Measurements from ENCODE around the gene PCCB. TPM values are rescaled to one million over a fixed set of nuclear protein-coding genes. Genes with fewer than 3 reads are reported as not detected.

PCCB gene
- polyA plus RNA-seq, 1 donor from 2014 or later, result 18.3 TPM

DNA sequence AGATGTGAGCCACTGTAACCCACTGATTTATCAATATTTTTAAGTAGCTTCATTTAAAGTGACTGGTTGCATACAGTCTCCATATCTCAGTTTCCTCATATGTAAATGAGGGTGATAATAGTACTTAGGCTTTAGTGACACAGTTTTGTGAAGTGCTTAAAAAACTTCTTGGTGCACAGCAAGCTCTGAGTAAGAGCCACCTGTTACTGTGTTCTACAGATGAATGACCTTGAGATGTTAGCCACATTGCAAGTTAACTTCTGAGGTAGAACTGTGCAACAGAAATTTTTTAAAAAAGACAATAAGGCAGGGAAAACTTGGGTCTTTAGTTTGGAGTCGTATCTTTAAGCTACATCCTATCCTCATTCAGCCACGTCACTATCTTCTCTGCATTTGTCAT lies 43.1 kb downstream of the PCCB start:
- Histone ChIP-seq H3K9me3 (ENCODE audit: low read length) (no peaks in the 10 kb centered on the region), H3K27me3 (ENCODE audit: insufficient read depth, low read depth, low read length) (no peaks in the 10 kb centered on the region), H3K79me2 (replicated peaks; ENCODE audit: insufficient read depth, low read length) (no peaks in the 10 kb centered on the region), H3F3A (ENCODE audit: insufficient read depth, low read length, poor library complexity, severe bottlenecking) (no peaks in the 10 kb centered on the region), H3K27ac (ENCODE audit: low read length) (no peak overlapping the region), H3K9ac (ENCODE audit: low read length) (no peak overlapping the region), H4K20me1 (ENCODE audit: insufficient read depth) (no peaks in the 10 kb centered on the region), H2AFZ (ENCODE audit: low read depth, low read length) (no peak overlapping the region), H3K36me3 (ENCODE audit: insufficient read depth, low read length) (peaks cover 3% of the 10 kb centered on the region), H3K4me3 (ENCODE audit: low read length) (no peak overlapping the region), H3K9me2 (ENCODE audit: insufficient read depth, low read length) (no peaks in the 10 kb centered on the region), H3K4me2 (ENCODE audit: low read length) (no peak overlapping the region)
- TF ChIP-seq RAD21 (conservative IDR thresholded peaks at IDR 0.05) (no peak), EP300 (conservative IDR thresholded peaks at IDR 0.05; ENCODE audit: poor library complexity, severe bottlenecking) (no peak), SMC3 (conservative IDR thresholded peaks at IDR 0.05; ENCODE audit: poor library complexity) (no peak), MXI1 (conservative IDR thresholded peaks at IDR 0.05; ENCODE audit: poor library complexity, severe bottlenecking) (no peak), TAF1 (IDR thresholded peaks at IDR 0.05; ENCODE audit: low read depth) (no peak), POLR2AphosphoS5 (IDR thresholded peaks at IDR 0.05) (no peak), EZH2 (IDR thresholded peaks at IDR 0.05; ENCODE audit: borderline replicate concordance, insufficient read depth, low read length, poor library complexity, severe bottlenecking) (no peak)
- TF ChIP-seq, protein P1, sequence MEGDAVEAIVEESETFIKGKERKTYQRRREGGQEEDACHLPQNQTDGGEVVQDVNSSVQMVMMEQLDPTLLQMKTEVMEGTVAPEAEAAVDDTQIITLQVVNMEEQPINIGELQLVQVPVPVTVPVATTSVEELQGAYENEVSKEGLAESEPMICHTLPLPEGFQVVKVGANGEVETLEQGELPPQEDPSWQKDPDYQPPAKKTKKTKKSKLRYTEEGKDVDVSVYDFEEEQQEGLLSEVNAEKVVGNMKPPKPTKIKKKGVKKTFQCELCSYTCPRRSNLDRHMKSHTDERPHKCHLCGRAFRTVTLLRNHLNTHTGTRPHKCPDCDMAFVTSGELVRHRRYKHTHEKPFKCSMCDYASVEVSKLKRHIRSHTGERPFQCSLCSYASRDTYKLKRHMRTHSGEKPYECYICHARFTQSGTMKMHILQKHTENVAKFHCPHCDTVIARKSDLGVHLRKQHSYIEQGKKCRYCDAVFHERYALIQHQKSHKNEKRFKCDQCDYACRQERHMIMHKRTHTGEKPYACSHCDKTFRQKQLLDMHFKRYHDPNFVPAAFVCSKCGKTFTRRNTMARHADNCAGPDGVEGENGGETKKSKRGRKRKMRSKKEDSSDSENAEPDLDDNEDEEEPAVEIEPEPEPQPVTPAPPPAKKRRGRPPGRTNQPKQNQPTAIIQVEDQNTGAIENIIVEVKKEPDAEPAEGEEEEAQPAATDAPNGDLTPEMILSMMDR (IDR thresholded peaks at IDR 0.05; ENCODE audit: poor library complexity, severe bottlenecking), result no peak
- TF ChIP-seq, protein P2, sequence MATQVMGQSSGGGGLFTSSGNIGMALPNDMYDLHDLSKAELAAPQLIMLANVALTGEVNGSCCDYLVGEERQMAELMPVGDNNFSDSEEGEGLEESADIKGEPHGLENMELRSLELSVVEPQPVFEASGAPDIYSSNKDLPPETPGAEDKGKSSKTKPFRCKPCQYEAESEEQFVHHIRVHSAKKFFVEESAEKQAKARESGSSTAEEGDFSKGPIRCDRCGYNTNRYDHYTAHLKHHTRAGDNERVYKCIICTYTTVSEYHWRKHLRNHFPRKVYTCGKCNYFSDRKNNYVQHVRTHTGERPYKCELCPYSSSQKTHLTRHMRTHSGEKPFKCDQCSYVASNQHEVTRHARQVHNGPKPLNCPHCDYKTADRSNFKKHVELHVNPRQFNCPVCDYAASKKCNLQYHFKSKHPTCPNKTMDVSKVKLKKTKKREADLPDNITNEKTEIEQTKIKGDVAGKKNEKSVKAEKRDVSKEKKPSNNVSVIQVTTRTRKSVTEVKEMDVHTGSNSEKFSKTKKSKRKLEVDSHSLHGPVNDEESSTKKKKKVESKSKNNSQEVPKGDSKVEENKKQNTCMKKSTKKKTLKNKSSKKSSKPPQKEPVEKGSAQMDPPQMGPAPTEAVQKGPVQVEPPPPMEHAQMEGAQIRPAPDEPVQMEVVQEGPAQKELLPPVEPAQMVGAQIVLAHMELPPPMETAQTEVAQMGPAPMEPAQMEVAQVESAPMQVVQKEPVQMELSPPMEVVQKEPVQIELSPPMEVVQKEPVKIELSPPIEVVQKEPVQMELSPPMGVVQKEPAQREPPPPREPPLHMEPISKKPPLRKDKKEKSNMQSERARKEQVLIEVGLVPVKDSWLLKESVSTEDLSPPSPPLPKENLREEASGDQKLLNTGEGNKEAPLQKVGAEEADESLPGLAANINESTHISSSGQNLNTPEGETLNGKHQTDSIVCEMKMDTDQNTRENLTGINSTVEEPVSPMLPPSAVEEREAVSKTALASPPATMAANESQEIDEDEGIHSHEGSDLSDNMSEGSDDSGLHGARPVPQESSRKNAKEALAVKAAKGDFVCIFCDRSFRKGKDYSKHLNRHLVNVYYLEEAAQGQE (IDR thresholded peaks at IDR 0.05; ENCODE audit: borderline replicate concordance), result no peak

DNA sequence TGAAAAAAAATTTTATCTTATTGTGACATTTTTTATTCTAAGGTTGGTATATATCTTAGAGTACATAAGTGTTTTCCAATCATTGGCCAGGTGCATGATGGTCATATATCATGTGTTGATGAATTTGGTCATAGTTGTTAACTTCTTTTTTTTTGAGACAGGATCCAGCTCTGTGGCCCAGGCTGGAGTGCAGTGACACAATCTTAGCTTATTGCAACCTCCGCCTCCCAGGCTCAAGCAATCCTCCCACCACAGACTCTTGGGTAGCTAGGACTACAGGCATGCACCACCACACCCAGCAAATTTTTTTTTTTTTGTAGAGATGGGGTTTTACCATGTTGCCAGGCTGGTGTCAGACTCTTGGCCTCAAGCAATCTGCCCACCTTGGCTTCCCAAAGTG lies 44.0 kb downstream of the PCCB start:
- Histone ChIP-seq H4K20me1 (ENCODE audit: insufficient read depth) (no peaks in the 10 kb centered on the region), H3K4me2 (ENCODE audit: low read length) (no peak overlapping the region), H2AFZ (ENCODE audit: low read depth, low read length) (no peak overlapping the region), H3K27me3 (ENCODE audit: insufficient read depth, low read depth, low read length) (no peaks in the 10 kb centered on the region), H3K79me2 (replicated peaks; ENCODE audit: insufficient read depth, low read length) (no peaks in the 10 kb centered on the region), H3K9me3 (ENCODE audit: low read length) (no peaks in the 10 kb centered on the region), H3F3A (ENCODE audit: insufficient read depth, low read length, poor library complexity, severe bottlenecking) (no peaks in the 10 kb centered on the region), H3K4me3 (ENCODE audit: low read length) (no peak overlapping the region), H3K27ac (ENCODE audit: low read length) (no peak overlapping the region), H3K9me2 (ENCODE audit: insufficient read depth, low read length) (no peaks in the 10 kb centered on the region), H3K36me3 (ENCODE audit: insufficient read depth, low read length) (peaks cover 3% of the 10 kb centered on the region), H3K9ac (ENCODE audit: low read length) (no peak overlapping the region)
- no peak for TF ChIP-seq TAF1 (IDR thresholded peaks at IDR 0.05; ENCODE audit: low read depth)
- TF ChIP-seq, protein P1 (IDR thresholded peaks at IDR 0.05; ENCODE audit: poor library complexity, severe bottlenecking), result no peak
- TF ChIP-seq SMC3 (conservative IDR thresholded peaks at IDR 0.05; ENCODE audit: poor library complexity), result no peak
- TF ChIP-seq EP300 (conservative IDR thresholded peaks at IDR 0.05; ENCODE audit: poor library complexity, severe bottlenecking), result no peak
- no peak for TF ChIP-seq EZH2 (IDR thresholded peaks at IDR 0.05; ENCODE audit: borderline replicate concordance, insufficient read depth, low read length, poor library complexity, severe bottlenecking)
- no peak for TF ChIP-seq RAD21 (conservative IDR thresholded peaks at IDR 0.05)
- TF ChIP-seq POLR2AphosphoS5 (IDR thresholded peaks at IDR 0.05), result no peak
- no peak for TF ChIP-seq MXI1 (conservative IDR thresholded peaks at IDR 0.05; ENCODE audit: poor library complexity, severe bottlenecking)
- TF ChIP-seq, protein P2 (IDR thresholded peaks at IDR 0.05; ENCODE audit: borderline replicate concordance), result no peak
